HG03469 (cell line): ENCODE data around the gene KRCC1.

Experiments
- ATAC-seq: cut with Tn5 transposase; IDR thresholded peaks from one replicate; pipeline ENCODE4 v1.9.1; 2021; ENCODE audit warnings: mild to moderate bottlenecking, moderate library complexity, moderate number of reproducible peaks; ENCODE audit not compliant: unreplicated experiment

Gene KRCC1

DNA sequence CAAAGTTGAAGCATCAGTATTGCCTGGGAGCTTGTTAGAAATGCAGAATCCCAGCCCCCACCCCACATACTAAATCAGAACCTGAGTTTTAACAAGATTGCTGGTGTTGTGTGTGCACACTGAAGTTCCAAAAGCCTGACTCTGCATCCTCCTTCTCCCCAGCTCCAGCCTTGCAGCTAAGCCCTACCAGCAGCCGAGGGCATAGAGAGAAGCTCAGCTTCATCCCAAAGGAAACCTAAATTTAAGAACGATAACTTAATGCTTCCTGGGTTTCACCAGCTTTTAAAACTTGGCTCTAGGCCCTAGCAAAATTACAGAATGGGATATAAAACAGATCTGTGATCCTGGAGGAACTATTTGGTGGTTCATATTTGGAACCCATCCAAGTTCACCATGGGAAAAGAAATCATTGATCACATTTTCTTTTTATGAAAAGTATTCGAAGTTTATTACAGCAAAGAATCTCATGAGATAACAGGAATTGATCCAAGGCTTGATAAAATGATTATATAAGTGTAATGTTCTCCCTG is 23.1 kb upstream of the KRCC1 start:
- ATAC-seq = no peak

GRCh38 chr2:88077080-88077479 is 21.5 kb upstream of the KRCC1 start:
- no peak for ATAC-seq

GRCh38 chr2:88074854-88075292 is 19.3 kb upstream of the KRCC1 start:
- ATAC-seq = no peak

GRCh38 chr2:88074150-88074549 is 18.6 kb upstream of the KRCC1 start:
- ATAC-seq = no peak

GRCh38 chr2:88071365-88071764 is 15.8 kb upstream of the KRCC1 start:
- ATAC-seq = no peak

DNA sequence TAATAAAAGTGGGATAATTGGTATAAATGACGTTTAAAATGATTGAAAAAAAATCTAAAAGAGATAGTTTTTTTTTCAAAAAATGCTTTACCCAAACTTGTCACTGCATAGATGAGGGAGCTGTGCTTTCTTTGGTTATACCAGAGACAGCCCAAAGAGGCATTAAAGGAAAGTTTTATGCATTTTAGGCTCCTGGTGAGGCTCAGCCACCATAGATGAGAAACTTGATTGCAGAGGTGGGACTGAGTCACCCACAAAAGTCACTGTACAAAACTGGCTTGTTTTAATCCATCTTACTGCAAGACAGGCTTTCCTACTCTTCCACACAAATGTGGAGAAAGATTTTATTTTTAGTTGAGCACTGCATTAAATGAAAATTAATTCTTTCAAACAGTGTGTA is 14.5 kb upstream of the KRCC1 start:
- ATAC-seq = no peak

- ATAC-seq = no peak
Measured at GRCh38 chr2:88069117-88069516, 13.5 kb upstream of the KRCC1 start.

GRCh38 chr2:88068044-88068443 is 12.5 kb upstream of the KRCC1 start:
- no peak for ATAC-seq

GRCh38 chr2:88067598-88067997 is 12.0 kb upstream of the KRCC1 start, which contains the start of gene SMYD1:
SMYD1 (plus strand) TSS chr2:88067825; CDS start chr2:88067865, 40 bp downstream.
- ATAC-seq = no peak

DNA sequence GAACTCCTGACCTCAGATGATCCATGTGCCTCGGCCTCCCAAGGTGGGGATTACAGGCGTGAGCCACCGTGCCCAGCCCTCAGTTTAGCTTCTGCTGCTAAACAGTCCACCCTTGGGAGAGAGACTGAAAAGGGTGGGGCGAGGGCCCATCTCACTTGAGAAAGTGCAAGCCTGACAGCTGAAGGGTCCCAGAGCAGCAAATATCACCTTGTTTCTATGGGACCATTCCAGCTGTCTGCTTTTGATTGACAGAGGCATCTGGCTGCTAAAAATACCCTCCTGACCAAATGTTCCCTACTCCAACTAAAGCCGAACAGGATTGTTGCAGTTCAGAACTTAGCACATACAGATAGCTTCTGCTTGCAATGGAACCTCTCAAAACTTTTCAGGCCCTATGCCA is 11.6 kb upstream of the KRCC1 start:
- ATAC-seq = no peak

DNA sequence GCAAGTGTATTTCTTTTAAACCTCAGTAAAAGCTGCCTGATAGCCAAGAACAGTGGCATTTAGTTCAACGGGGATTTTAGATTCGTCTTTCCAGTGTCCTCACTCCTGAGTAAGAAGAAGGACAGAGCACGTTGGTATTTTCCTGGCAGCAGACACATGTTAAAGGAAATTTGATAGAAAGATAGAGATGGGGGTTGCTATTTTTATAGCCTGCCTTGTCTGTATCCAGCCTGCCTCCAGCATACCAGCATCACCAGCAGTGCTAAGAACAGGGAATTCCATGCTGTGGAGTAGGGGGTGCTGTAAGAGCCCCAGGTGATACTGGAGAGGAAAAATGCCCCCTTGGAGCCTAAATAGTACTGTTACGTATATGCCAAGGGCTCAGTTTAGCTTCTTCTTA is 11.0 kb upstream of the KRCC1 start:
- no peak for ATAC-seq

- ATAC-seq = no peak
Measured at GRCh38 chr2:88061295-88061694, 5.7 kb upstream of the KRCC1 start.

GRCh38 chr2:88060907-88061275 is 5.3 kb upstream of the KRCC1 start:
- no peak for ATAC-seq

DNA sequence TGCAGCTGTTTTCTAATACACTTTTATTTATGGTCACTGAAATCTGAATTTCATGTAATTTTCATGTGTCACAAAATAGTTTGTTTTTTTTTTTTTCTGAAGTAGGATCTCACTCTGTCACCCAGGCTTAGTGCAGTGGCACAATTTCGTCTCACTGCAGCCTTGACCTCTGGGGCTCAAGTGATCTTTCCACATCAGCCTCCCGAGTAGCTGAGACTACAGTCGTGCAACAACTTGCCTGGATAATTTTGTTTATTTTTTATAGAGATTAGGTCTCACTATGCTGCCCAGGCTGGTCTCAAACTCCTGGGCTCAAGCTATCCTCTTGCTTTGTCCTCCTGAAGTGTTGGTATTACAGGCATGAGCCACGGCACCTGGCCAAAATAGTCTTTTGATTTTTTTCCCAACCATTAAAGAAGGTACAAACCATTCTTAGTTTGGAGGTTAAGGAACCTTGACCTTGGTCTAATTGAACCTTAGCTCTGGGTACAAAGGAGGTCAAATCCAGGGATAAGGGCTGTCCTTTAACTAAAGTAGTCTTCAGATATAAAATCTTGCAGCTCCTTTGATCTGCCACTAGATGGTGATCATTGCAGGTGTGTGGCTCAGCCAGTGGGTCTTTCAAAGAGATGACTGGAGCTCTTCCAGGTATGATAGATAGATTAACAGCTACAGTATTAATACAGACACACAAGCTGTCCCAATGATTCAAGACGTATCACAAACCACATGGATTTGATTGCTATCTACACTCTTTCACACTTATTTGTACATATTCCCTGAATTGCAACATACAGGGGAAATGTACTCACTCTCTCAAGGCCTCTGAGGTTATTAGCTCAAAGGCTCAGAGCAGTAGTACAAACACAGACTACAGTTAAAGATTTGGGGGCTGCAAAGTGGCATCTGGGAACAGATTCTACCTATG is 4.7 kb upstream of the KRCC1 start:
- no peak for ATAC-seq

DNA sequence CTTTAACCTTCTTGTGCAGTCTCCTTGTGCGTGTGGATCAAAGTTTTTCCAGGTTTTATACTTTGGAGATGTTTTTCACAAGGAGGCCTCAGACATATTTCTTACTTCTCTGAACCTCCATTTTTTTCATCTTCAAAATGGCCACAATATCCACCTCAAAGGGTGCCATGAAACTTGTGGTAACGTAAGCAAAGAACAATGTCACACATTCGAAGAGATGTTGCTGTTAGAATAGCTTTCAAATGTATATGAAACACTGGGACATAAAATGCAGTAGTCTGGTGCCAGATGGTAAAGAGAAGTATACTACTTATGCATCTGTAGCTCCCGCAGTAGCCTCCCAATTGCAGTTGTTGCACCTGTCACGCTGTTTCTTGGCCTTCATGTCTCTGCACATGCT is 2.6 kb upstream of the KRCC1 start:
- no peak for ATAC-seq

DNA sequence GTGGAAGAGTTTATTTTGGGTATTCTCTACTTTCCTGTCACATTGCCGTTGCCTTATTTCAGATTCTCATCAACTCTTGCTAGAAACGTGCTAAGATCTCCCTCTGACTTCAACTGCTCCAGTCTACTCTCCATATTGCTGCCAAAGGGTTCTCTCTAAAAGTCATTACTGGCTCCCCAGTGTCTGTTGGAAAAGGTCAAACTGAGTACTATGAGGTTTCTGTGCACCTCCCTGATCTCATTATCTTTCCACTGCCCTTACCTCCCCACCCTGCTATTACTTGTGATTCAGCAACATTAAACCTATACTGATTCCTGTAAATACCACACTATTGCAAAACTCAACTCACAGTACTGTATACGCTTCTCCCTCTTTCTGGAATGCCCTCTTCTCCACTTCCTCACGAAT is 1.9 kb upstream of the KRCC1 start:
- no peak for ATAC-seq

- no peak for ATAC-seq
Measured at GRCh38 chr2:88054782-88055370, 707 bp downstream of the KRCC1 start.

DNA sequence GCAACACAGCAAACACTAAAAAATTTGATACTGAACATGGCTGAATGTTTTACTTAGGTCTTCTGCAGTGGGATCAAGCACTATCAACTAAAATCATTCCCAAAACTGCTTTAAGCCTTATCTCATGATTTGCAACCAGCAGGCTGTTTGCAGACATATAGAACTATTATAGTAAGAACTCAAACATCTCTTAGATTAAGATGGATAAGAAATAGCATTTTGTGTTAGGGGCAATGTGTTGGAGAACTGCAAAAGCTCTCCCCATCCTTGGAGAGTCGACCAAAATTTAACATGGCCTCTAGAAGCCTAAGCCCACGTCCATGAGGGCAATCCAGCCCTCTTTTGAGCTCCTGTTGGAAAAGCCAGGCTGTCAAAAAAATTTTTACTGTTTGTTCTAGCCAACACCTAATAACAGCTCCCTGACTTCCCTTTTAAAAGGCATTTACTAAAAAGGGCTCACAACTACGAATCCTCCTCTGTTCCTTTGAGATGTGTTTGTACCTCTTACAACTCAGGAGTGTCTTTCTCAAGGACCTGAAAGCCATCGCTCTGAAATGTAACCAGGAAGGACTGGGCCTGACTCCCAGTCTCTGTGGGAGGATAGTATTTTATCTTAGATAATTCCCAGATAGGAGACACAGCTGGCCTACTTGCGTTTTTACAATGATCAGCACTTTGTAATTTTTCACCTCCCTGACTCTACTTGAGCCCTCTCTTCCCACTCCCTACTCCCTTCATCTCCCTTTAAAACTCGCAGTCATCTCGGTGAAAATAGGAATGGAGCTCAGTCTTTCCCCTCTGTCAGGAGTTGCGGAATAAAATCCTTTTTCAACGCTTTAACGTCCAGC is 1.4 kb downstream of the KRCC1 start:
- ATAC-seq = no peak

GRCh38 chr2:88053296-88053695 is 2.3 kb downstream of the KRCC1 start:
- no peak for ATAC-seq

DNA sequence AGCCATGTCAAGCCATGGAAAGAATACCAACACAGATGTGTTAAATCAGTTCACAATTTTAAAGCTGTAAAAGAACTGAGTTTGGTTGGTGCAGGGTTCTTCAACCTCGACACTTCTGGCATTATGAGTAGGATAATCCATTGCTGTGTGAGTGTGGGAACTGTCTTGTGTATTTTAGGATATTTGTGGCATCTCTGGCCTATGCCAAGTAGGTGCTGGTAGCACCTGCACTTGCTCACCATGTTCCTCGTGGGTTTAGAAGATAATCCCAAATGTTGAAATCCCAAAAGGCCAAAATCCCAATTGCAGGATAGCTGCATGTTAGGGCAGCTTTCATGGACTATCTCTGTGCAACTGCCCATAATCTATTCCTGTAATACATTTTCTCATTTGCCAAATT is 3.8 kb downstream of the KRCC1 start:
- no peak for ATAC-seq

DNA sequence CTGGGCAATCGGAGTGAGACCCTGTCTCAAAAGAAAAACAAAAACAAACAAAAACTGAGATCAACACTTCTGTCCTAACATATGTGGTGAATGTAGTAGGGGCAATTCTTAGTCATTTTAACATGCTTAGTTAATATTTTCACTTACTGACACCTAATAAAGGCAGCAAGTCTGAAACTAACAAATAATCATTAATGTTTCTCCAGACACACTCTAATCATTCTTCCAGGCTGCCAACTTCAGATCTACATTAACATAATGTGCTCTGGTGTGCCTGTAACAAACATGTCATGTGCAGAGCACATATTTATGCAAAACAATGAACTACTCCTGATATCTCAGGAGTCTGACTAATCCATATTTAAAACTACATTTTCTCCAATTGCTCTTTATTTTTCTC is 6.0 kb downstream of the KRCC1 start:
- no peak for ATAC-seq
